A172 (cell line): Measurements from ENCODE around the gene PKIG. TPM values are rescaled to one million over a fixed set of nuclear protein-coding genes. Genes with fewer than 3 reads are reported as not detected.

Experiments
- DNase-seq: peaks from one replicate; pipeline ENCODE4 v3.0.0-alpha.2; 2015; ENCODE audit warnings: low spot score
- total RNA-seq: library from RNA; depleted of rRNA; stranded (reverse); fragments of >200 nt; shearing (Covaris generic); gene quantifications from 2 replicates; pipeline ENCODE4 v1.2.3, GENCODE V29; 2014; rRNA removed

The PKIG gene
- total RNA-seq, 1 experiment from 2014 or later = 139 TPM

- DNase-seq = no peak
These were observed 77.6 kb downstream of the PKIG start for GRCh38 chr20:44659931-44660330.

- DNase-seq = no peak
These were observed 78.2 kb downstream of the PKIG start for GRCh38 chr20:44660581-44660980.

GRCh38 chr20:44662261-44662660 lies 79.9 kb downstream of the PKIG start:
- DNase-seq = no peak

- no peak for DNase-seq
These were observed 81.8 kb downstream of the PKIG start for GRCh38 chr20:44664131-44664530.

GRCh38 chr20:44666066-44666465 lies 83.7 kb downstream of the PKIG start:
- no peak for DNase-seq

Other genes with a start within 250 kb of the PKIG start
- not detected in 2 replicates for gene R3HDML, start 245.5 kb upstream of the PKIG start, total RNA-seq
- gene HNF4A, start 226.9 kb upstream of the PKIG start, total RNA-seq = not detected in 2 replicates
- 9.8 and 10.9 TPM in 2 replicates for gene TTPAL, start 106.7 kb upstream of the PKIG start, total RNA-seq
- 88.0 and 103 TPM in 2 replicates for gene SERINC3, start 60.5 kb upstream of the PKIG start, total RNA-seq
- gene ADA, start 69.1 kb downstream of the PKIG start, total RNA-seq = 5.3 and 8.0 TPM in 2 replicates
- not detected in 2 replicates for gene CCN5, start 132.8 kb downstream of the PKIG start, total RNA-seq
- gene KCNK15, start 163.3 kb downstream of the PKIG start, total RNA-seq = 0.62 TPM in 1 of 2 replicates, not detected in the other
- gene RIMS4, start 228.0 kb downstream of the PKIG start, total RNA-seq = 0.02 TPM in 1 of 2 replicates, not detected in the other